Neural crest cell (in vitro differentiated cells): ENCODE results near the gene ADRM1. TPM values are rescaled to one million over a fixed set of nuclear protein-coding genes. Genes with fewer than 3 reads are reported as not detected.

Experiments used
- DNase-seq: peaks from one replicate; pipeline ENCODE4 v3.0.0; 2021; ENCODE audit warnings: low read depth, mixed read lengths, low spot score
- H3K27ac Mint-ChIP-seq: one replicate; pipeline ENCODE4 v1.8.0; 2021; ENCODE audit warnings: mild to moderate bottlenecking, mixed read lengths; ENCODE audit not compliant: unreplicated experiment
- H3K27me3 Mint-ChIP-seq: 2 replicates; pipeline ENCODE4 v1.8.0; 2021; ENCODE audit warnings: low read depth, mild to moderate bottlenecking, mixed read lengths
- H3K36me3 Mint-ChIP-seq: 2 replicates; pipeline ENCODE4 v1.8.0; 2021; ENCODE audit warnings: low read depth, mild to moderate bottlenecking, mixed read lengths
- H3K4me1 Mint-ChIP-seq: 2 replicates; pipeline ENCODE4 v1.8.0; 2021; ENCODE audit warnings: mixed read lengths
- H3K4me3 Mint-ChIP-seq: one replicate; pipeline ENCODE4 v1.8.0; 2021; ENCODE audit warnings: mild to moderate bottlenecking, mixed read lengths
- H3K9me3 Mint-ChIP-seq: 2 replicates; pipeline ENCODE4 v1.8.0; 2021; ENCODE audit warnings: mixed read lengths
- CTCF ChIP-seq: fragments of 200-600 bp; sonication (generic); conservative IDR thresholded peaks from 2 replicates; pipeline ENCODE4 v1.5.0; 2021; ENCODE audit warnings: antibody characterized with exemption, mild to moderate bottlenecking
- total RNA-seq: library from RNA; stranded (reverse); gene quantifications from 2 replicates; pipeline ENCODE4 v1.2.1, GENCODE V29; 2021

The ADRM1 gene
- total RNA-seq, 1 donor from 2014 or later: 98.8 TPM

GRCh38 chr20:62336775-62337557 is 34.2 kb downstream of the ADRM1 start:
- DNase-seq: no peak
- Mint-ChIP-seq H3K27me3 (no peaks in the 10 kb centered on the region), H3K9me3 (no peaks in the 10 kb centered on the region), H3K4me1 (peaks cover 3% of the 10 kb centered on the region), H3K4me3 (no peak overlapping the region), H3K36me3 (peaks cover 7% of the 10 kb centered on the region), H3K27ac (no peak overlapping the region)
- no peak for TF ChIP-seq CTCF

GRCh38 chr20:62337558-62338293 is 34.9 kb downstream of the ADRM1 start:
- no peak overlapping the region for H3K27ac Mint-ChIP-seq

GRCh38 chr20:62338294-62338620 is 35.5 kb downstream of the ADRM1 start:
- Mint-ChIP-seq H3K9me3 (no peaks in the 10 kb centered on the region), H3K4me1 (peaks cover 3% of the 10 kb centered on the region), H3K27ac (no peak overlapping the region), H3K4me3 (no peak overlapping the region), H3K36me3 (peaks cover 7% of the 10 kb centered on the region), H3K27me3 (no peaks in the 10 kb centered on the region)
- DNase-seq: no peak
- no peak for TF ChIP-seq CTCF

More at GRCh38 chr20:62337558-62338293, 34.9 kb downstream of the ADRM1 start:
- Mint-ChIP-seq H3K4me3 (no peak overlapping the region), H3K9me3 (no peaks in the 10 kb centered on the region), H3K36me3 (peaks cover 7% of the 10 kb centered on the region), H3K4me1 (peaks cover 3% of the 10 kb centered on the region), H3K27me3 (no peaks in the 10 kb centered on the region)
- DNase-seq: no peak
- TF ChIP-seq CTCF: no peak

- Mint-ChIP-seq H3K4me1 (peaks cover 3% of the 10 kb centered on the region), H3K27me3 (no peaks in the 10 kb centered on the region), H3K4me3 (no peak overlapping the region), H3K9me3 (no peaks in the 10 kb centered on the region), H3K36me3 (peaks cover 7% of the 10 kb centered on the region), H3K27ac (no peak overlapping the region)
- DNase-seq: no peak
- TF ChIP-seq CTCF: no peak
These were observed 36.9 kb downstream of the ADRM1 start for GRCh38 chr20:62339647-62340062.

- peaks cover 7% of the 10 kb centered on the region for H3K36me3 Mint-ChIP-seq
- no peak for DNase-seq
- no peak overlapping the region for H3K27ac Mint-ChIP-seq
These were observed 40.1 kb downstream of the ADRM1 start for GRCh38 chr20:62342910-62343309.

More at GRCh38 chr20:62342910-62343309, 40.1 kb downstream of the ADRM1 start:
- Mint-ChIP-seq H3K27me3 (no peaks in the 10 kb centered on the region), H3K4me1 (peaks cover 3% of the 10 kb centered on the region), H3K9me3 (no peaks in the 10 kb centered on the region), H3K4me3 (no peak overlapping the region)
- no peak for TF ChIP-seq CTCF
